OCI-LY3 (cell line): ENCODE measurements around the gene TMEM233.

Experiments
- H2AFZ ChIP-seq: fragments of 200-600, 300-600 bp; shearing (Covaris generic); 2 replicates; pipeline ENCODE4 v1.6.0; 2014; ENCODE audit warnings: antibody characterized with exemption, low read depth, low read length
- H3K27ac ChIP-seq: fragments of 200-600, 300-600 bp; sonication (generic); 2 replicates; pipeline ENCODE4 v1.5.1; 2014; ENCODE audit warnings: mild to moderate bottlenecking, low read length, moderate library complexity, mixed read lengths
- H3K27me3 ChIP-seq: fragments of 200-600, 300-600 bp; sonication (generic); 2 replicates; pipeline ENCODE4 v1.6.1; 2014; ENCODE audit warnings: low read depth, low read length, mixed read lengths
- H3K36me3 ChIP-seq: fragments of 200-600, 300-600 bp; sonication (generic); replicated peaks from 2 replicates; pipeline ENCODE3; 2014; ENCODE audit warnings: low read depth, low read length, mixed read lengths
- H3K4me1 ChIP-seq: fragments of 300-600, 200-600 bp; sonication (generic); 2 replicates; pipeline ENCODE4 v1.6.1; 2014; ENCODE audit warnings: low read length, mixed read lengths
- H3K4me2 ChIP-seq: fragments of 200-600, 300-600 bp; sonication (generic); 2 replicates; pipeline ENCODE4 v1.6.1; 2014; ENCODE audit warnings: low read length, mixed read lengths
- H3K4me3 ChIP-seq: fragments of 300-600, 200-600 bp; sonication (generic); 2 replicates; pipeline ENCODE4 v1.5.1; 2014; ENCODE audit warnings: antibody characterized with exemption, mild to moderate bottlenecking, low read length, moderate library complexity
- H3K79me2 ChIP-seq: fragments of 300-600, 200-600 bp; shearing (Covaris generic); 2 replicates; pipeline ENCODE4 v1.6.1; 2014; ENCODE audit warnings: mild to moderate bottlenecking, low read length, mixed read lengths
- H3K9ac ChIP-seq: fragments of 300-600, 200-600 bp; shearing (Covaris generic); 2 replicates; pipeline ENCODE4 v1.6.0; 2014; ENCODE audit warnings: mild to moderate bottlenecking, low read length, moderate library complexity
- H3K9me3 ChIP-seq: fragments of 200-600, 300-600 bp; shearing (Covaris generic); 2 replicates; pipeline ENCODE4 v1.6.1; 2014; ENCODE audit warnings: low read length, mixed read lengths; ENCODE audit not compliant: insufficient read depth
- H4K20me1 ChIP-seq: fragments of 200-600, 300-600 bp; sonication (generic); 2 replicates; pipeline ENCODE4 v1.6.1; 2016; ENCODE audit warnings: low read length, mixed read lengths; ENCODE audit not compliant: insufficient read depth
- EZH2phosphoT487 ChIP-seq: fragments of 200-600 bp; shearing (Covaris generic); IDR thresholded peaks from 2 replicates; pipeline ENCODE4 v1.6.1; 2018; ENCODE audit warnings: antibody characterized with exemption, mixed run types, low read depth
- TF ChIP-seq, protein P1 (sequence below): fragments of 200-600, 300-600 bp; sonication (generic); IDR thresholded peaks from 2 replicates; pipeline ENCODE4 v1.5.1; 2014; ENCODE audit warnings: antibody characterized with exemption, low read length, low read depth

TMEM233 gene

DNA sequence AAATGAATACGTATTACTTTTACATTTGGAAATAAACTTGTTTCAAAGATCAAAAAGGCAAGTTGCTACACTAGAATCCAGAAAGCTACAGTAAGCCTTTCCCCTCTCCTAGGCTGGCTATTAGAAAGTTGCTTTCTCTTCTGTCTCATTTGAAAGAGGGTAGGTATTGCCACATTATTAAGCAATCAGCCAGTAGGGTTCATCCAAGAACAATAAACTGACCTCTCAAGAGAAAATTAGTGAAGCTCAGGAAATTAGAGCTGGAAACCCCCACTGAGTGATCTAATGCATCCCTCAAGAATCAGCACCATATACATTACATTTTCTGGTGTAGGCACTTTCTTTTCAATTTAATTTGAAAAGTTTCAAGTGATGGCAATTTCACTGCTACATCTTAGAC, 4.5 kb upstream of the TMEM233 start:
- Histone ChIP-seq H3K79me2 (no peaks in the 10 kb centered on the region), H3K9me3 (no peaks in the 10 kb centered on the region), H3K27ac (no peak overlapping the region), H4K20me1 (no peaks in the 10 kb centered on the region), H3K9ac (no peak overlapping the region), H2AFZ (no peak overlapping the region), H3K4me3 (no peak overlapping the region), H3K4me1 (no peaks in the 10 kb centered on the region), H3K36me3 (no peaks in the 10 kb centered on the region), H3K27me3 (peaks cover 11% of the 10 kb centered on the region; the same call in 1 of the 2 replicates), H3K4me2 (no peak overlapping the region)
- TF ChIP-seq EZH2phosphoT487, result no peak
- TF ChIP-seq, protein P1, sequence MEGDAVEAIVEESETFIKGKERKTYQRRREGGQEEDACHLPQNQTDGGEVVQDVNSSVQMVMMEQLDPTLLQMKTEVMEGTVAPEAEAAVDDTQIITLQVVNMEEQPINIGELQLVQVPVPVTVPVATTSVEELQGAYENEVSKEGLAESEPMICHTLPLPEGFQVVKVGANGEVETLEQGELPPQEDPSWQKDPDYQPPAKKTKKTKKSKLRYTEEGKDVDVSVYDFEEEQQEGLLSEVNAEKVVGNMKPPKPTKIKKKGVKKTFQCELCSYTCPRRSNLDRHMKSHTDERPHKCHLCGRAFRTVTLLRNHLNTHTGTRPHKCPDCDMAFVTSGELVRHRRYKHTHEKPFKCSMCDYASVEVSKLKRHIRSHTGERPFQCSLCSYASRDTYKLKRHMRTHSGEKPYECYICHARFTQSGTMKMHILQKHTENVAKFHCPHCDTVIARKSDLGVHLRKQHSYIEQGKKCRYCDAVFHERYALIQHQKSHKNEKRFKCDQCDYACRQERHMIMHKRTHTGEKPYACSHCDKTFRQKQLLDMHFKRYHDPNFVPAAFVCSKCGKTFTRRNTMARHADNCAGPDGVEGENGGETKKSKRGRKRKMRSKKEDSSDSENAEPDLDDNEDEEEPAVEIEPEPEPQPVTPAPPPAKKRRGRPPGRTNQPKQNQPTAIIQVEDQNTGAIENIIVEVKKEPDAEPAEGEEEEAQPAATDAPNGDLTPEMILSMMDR, result no peak

GRCh38 chr12:119589634-119590033, 3.9 kb upstream of the TMEM233 start:
- Histone ChIP-seq H3K4me1 (no peaks in the 10 kb centered on the region), H3K79me2 (no peaks in the 10 kb centered on the region), H3K4me2 (no peak overlapping the region), H3K36me3 (no peaks in the 10 kb centered on the region), H4K20me1 (no peaks in the 10 kb centered on the region), H3K27me3 (peaks cover 11% of the 10 kb centered on the region; the same call in 1 of the 2 replicates), H2AFZ (no peak overlapping the region), H3K9ac (no peak overlapping the region), H3K9me3 (no peaks in the 10 kb centered on the region), H3K27ac (no peak overlapping the region), H3K4me3 (no peak overlapping the region)
- no peak for TF ChIP-seq EZH2phosphoT487
- TF ChIP-seq, protein P1, result no peak

DNA sequence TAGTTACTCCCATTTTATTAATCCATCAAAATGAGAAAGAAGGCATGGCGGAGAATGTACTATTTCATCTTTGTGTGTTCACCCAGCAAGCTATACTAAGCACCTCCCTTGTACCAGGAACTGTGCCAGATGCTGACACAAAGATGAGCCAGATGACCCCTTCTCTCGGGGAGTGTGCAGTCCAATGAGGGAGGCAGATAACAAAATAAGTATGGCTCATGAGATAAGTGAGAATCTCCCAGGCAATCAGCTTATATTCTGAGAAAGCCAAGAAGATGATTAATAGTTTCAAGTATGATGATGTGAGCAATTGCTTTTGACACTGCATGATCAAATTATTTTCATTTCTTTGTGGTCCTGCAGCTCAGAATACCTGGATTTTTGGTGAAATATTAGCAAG, 1.3 kb upstream of the TMEM233 start:
- no peak overlapping the region for H3K9ac ChIP-seq
- no peaks in the 10 kb centered on the region for H3K9me3 ChIP-seq
- H3K4me2 ChIP-seq, result no peak overlapping the region
- TF ChIP-seq, protein P1, result no peak
- TF ChIP-seq EZH2phosphoT487, result no peak
- H3K27me3 ChIP-seq, result peaks cover 11% of the 10 kb centered on the region; the same call in 1 of the 2 replicates
- no peaks in the 10 kb centered on the region for H3K4me1 ChIP-seq
- no peaks in the 10 kb centered on the region for H4K20me1 ChIP-seq
- no peak overlapping the region for H3K27ac ChIP-seq
- H3K36me3 ChIP-seq, result no peaks in the 10 kb centered on the region
- H3K79me2 ChIP-seq, result no peaks in the 10 kb centered on the region
- no peak overlapping the region for H3K4me3 ChIP-seq
- H2AFZ ChIP-seq, result no peak overlapping the region

DNA sequence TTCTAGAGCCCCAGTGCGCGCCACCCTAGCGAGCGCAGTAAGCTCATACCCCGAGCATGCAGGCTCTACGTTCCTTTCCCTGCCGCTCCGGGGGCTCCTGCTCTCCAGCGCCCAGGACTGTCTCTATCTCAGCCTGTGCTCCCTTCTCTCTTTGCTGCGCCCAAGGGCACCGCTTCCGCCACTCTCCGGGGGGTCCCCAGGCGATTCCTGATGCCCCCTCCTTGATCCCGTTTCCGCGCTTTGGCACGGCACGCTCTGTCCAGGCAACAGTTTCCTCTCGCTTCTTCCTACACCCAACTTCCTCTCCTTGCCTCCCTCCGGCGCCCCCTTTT, 791 bp downstream of the TMEM233 start:
- no peaks in the 10 kb centered on the region for H4K20me1 ChIP-seq
- H3K4me3 ChIP-seq, result no peak overlapping the region
- H3K4me2 ChIP-seq, result no peak overlapping the region
- H3K79me2 ChIP-seq, result no peaks in the 10 kb centered on the region
- no peaks in the 10 kb centered on the region for H3K4me1 ChIP-seq
- H3K9me3 ChIP-seq, result no peaks in the 10 kb centered on the region
- no peak overlapping the region for H2AFZ ChIP-seq
- H3K36me3 ChIP-seq, result no peaks in the 10 kb centered on the region
- TF ChIP-seq EZH2phosphoT487, result no peak
- TF ChIP-seq, protein P1, result no peak
- H3K9ac ChIP-seq, result no peak overlapping the region
- no peak overlapping the region for H3K27ac ChIP-seq
- H3K27me3 ChIP-seq, result 0 out of 2 replicates have a peak, but pooled peaks cover 3% of the 10 kb centered on the region
